Measurements from ENCODE around the gene NR1I3.
A peak's percentile ranks its signal among the peaks of the same experiment; 100 is the strongest.

GRCh38 chr1:161258439-161259344 is 20.7 kb upstream of the NR1I3 start, which contains the start of gene PCP4L1:
- no peak for TF ChIP-seq CTCF (IDR thresholded peaks at IDR 0.05)
- TF ChIP-seq EZH2 (IDR thresholded peaks at IDR 0.05; ENCODE audit: borderline replicate concordance, insufficient read depth, low read depth, low read length, poor library complexity, severe bottlenecking) = peak; percentile 33
